HepG2 (cell line): Measurements from ENCODE around the gene SLC22A14. TPM values are rescaled to one million over a fixed set of nuclear protein-coding genes. Genes with fewer than 3 reads are reported as not detected.

ENCODE experiments used
- ARNT ChIP-seq: fragments of 450-650 bp; IDR thresholded peaks from 2 replicates; pipeline ENCODE4 v1.6.1; 2017
- BCLAF1 ChIP-seq: fragments of 450-650 bp; IDR thresholded peaks from 2 replicates; pipeline ENCODE4 v1.6.1; 2017; ENCODE audit warnings: mild to moderate bottlenecking
- CAMTA2 ChIP-seq: sonication (generic); formaldehyde crosslinking; IDR thresholded peaks from 2 replicates; pipeline ENCODE4 v1.4.0; 2020; ENCODE audit warnings: mild to moderate bottlenecking, missing genetic modification reagents, borderline replicate concordance
- CEBPG ChIP-seq: IDR thresholded peaks from 2 replicates; pipeline ENCODE4 v1.6.1; 2016
- CREB3 ChIP-seq: sonication (generic); formaldehyde crosslinking; IDR thresholded peaks from 2 replicates; pipeline ENCODE4 v1.5.0; 2020; ENCODE audit warnings: missing genetic modification reagents
- FOXA1 ChIP-seq, 2 experiments: fragments of 450-650 bp in 1 of 2; sonication (generic) in 1 of 2; formaldehyde crosslinking in 1 of 2; IDR thresholded peaks; 2 replicates each; pipeline versions ENCODE4 v1.4.0 to v1.6.1; 2016 to 2020; ENCODE audit warnings: missing genetic modification reagents in 1 of 2
- FOXP1 ChIP-seq, 2 experiments: fragments of 450-650 bp in 1 of 2; IDR thresholded peaks; 2 replicates each; pipeline ENCODE4 v1.6.1; 2017 to 2018; ENCODE audit warnings: antibody characterized with exemption in 1 of 2
- HDAC6 ChIP-seq: fragments of 200-600 bp; sonication (generic); IDR thresholded peaks from 2 replicates; pipeline ENCODE4 v1.7.0; 2017; ENCODE audit warnings: mild to moderate bottlenecking, antibody characterized with exemption, low read length, low read depth
- MIER2 ChIP-seq: IDR thresholded peaks from 2 replicates; pipeline ENCODE4 v1.6.1; 2016; ENCODE audit warnings: missing biosample characterization, missing genetic modification reagents
- NFKB2 ChIP-seq: sonication (generic); formaldehyde crosslinking; IDR thresholded peaks from 2 replicates; pipeline ENCODE4 v1.4.0; 2020; ENCODE audit warnings: missing genetic modification reagents, borderline replicate concordance
- NR2F1 ChIP-seq, 2 experiments: fragments of 450-650 bp in 1 of 2; formaldehyde crosslinking in 1 of 2; IDR thresholded peaks; 2 replicates each; pipeline versions ENCODE4 v1.5.0 to v1.6.1; 2016 to 2020; ENCODE audit warnings: mild to moderate bottlenecking in 1 of 2, missing compliant biosample characterization in 1 of 2, missing genetic modification reagents in 1 of 2, moderate library complexity in 1 of 2
- PCBP2 ChIP-seq: fragments of 200-400 bp; formaldehyde crosslinking; optimal IDR thresholded peaks from 2 replicates; pipeline ENCODE3; 2018; ENCODE audit warnings: low read length, low read depth; ENCODE audit not compliant: poor library complexity, severe bottlenecking
- PPARG ChIP-seq: conservative IDR thresholded peaks from 2 replicates; pipeline ENCODE4 v1.6.1; 2016; ENCODE audit warnings: missing biosample characterization, missing genetic modification reagents
- RBM39 ChIP-seq: fragments of 200-400 bp; formaldehyde crosslinking; IDR thresholded peaks from one replicate; pipeline ENCODE4 v1.6.1; 2018; ENCODE audit warnings: antibody characterized with exemption, mild to moderate bottlenecking, low read depth, low read length; ENCODE audit not compliant: poor library complexity, severe bottlenecking
- TCF7L2 ChIP-seq: IDR thresholded peaks from 2 replicates; pipeline ENCODE4 v1.6.1; 2011; ENCODE audit warnings: mild to moderate bottlenecking, low read depth, low read length, moderate library complexity
- TEAD2 ChIP-seq: sonication (generic); formaldehyde crosslinking; IDR thresholded peaks from 2 replicates; pipeline ENCODE4 v1.9.0; 2021; ENCODE audit warnings: missing genetic modification reagents
- TEF ChIP-seq: sonication (generic); formaldehyde crosslinking; IDR thresholded peaks from 2 replicates; pipeline ENCODE4 v1.5.0; 2020; ENCODE audit warnings: missing genetic modification reagents
- TOE1 ChIP-seq: sonication (generic); formaldehyde crosslinking; IDR thresholded peaks from 2 replicates; pipeline ENCODE4 v1.4.0; 2020; ENCODE audit warnings: mild to moderate bottlenecking, missing genetic modification reagents
- ZFP37 ChIP-seq: sonication (generic); formaldehyde crosslinking; IDR thresholded peaks from 2 replicates; pipeline ENCODE4 v1.4.0; 2020; ENCODE audit warnings: missing genetic modification reagents, borderline replicate concordance
- ZFX ChIP-seq: sonication (generic); formaldehyde crosslinking; IDR thresholded peaks from 2 replicates; pipeline ENCODE4 v1.4.0; 2020; ENCODE audit warnings: mild to moderate bottlenecking, low read depth, missing genetic modification reagents, moderate library complexity
- ZNF333 ChIP-seq: sonication (generic); formaldehyde crosslinking; IDR thresholded peaks from 2 replicates; pipeline ENCODE4 v1.4.0; 2020; ENCODE audit warnings: mild to moderate bottlenecking, missing genetic modification reagents, borderline replicate concordance
- ZNF549 ChIP-seq: sonication (generic); formaldehyde crosslinking; IDR thresholded peaks from 2 replicates; pipeline ENCODE4 v1.5.0; 2020; ENCODE audit warnings: missing genetic modification reagents
- ZNF781 ChIP-seq: sonication (generic); formaldehyde crosslinking; IDR thresholded peaks from 2 replicates; pipeline ENCODE4 v1.5.1; 2020; ENCODE audit warnings: borderline replicate concordance, mild to moderate bottlenecking, missing genetic modification reagents; ENCODE audit errors: not compliant biosample characterization
- ZNF878 ChIP-seq: sonication (generic); formaldehyde crosslinking; IDR thresholded peaks from 2 replicates; pipeline ENCODE4 v1.8.1; 2023; ENCODE audit warnings: mild to moderate bottlenecking, missing genetic modification reagents, moderate library complexity
- ZNF879 ChIP-seq: sonication (generic); formaldehyde crosslinking; IDR thresholded peaks from 2 replicates; pipeline ENCODE4 v1.8.1; 2023; ENCODE audit warnings: missing genetic modification reagents
- ZNF891 ChIP-seq: sonication (generic); formaldehyde crosslinking; IDR thresholded peaks from 2 replicates; pipeline ENCODE4 v1.5.0; 2020; ENCODE audit warnings: mild to moderate bottlenecking, missing genetic modification reagents
- polyA plus RNA-seq, 8 experiments: library from polyadenylated mRNA; depleted of rRNA in 3 of 8; stranded (reverse) in 7 of 8; unstranded in 1 of 8; fragments of >200 nt; fragmentation: Illumina TruSeq in 4 of 8; extraction: Trizol in 4 of 8; gene quantifications; 2 replicates each; pipeline versions ENCODE4 v1.2.1 to v1.2.3, GENCODE V29; 2011 to 2016; ENCODE audit warnings: low read depth in 4 of 8, missing spikeins in 1 of 8, mixed read lengths in 1 of 8; ENCODE audit not compliant: insufficient read depth in 1 of 8
- total RNA-seq, 5 experiments: library from RNA; depleted of rRNA; stranded (reverse); fragments of >200 nt; fragmentation: Illumina TruSeq; extraction: Trizol; gene quantifications; 2 replicates each; pipeline ENCODE4 v1.2.3, GENCODE V29; 2016; ENCODE audit warnings: low read depth in 1 of 5

The SLC22A14 gene
- total and polyA plus RNA-seq, 2 of the 13 experiments (the other 11 are each of a cell fraction or from before 2014, with no cell fraction given): 0.03 TPM; not detected in 1

- TF ChIP-seq FOXP1 (IDR thresholded peaks at IDR 0.05) (no peak), FOXP1 (CRISPR knock-in tag; IDR thresholded peaks at IDR 0.05) (peak; percentile 42; the same call in 1 of the 2 replicates), TEAD2 (peak; percentile 82; the same call in 1 of the 2 replicates), ARNT (no peak), HDAC6 (no peak), ZNF878 (CRISPR knock-in tag) (peak; percentile 69), PCBP2 (no peak), TEF (CRISPR knock-in tag) (no peak), RBM39 (peak; percentile 27), NFKB2 (peak; percentile 95), ZNF879 (CRISPR knock-in tag) (peak; percentile 97), CAMTA2 (CRISPR knock-in tag) (peak; percentile 26; the same call in 1 of the 2 replicates), CEBPG (CRISPR knock-in tag) (peak; percentile 64), CREB3 (CRISPR knock-in tag) (peak; percentile 91; the same call in 1 of the 2 replicates), FOXA1 (IDR thresholded peaks at IDR 0.05) (no peak), FOXA1 (CRISPR knock-in tag; IDR thresholded peaks at IDR 0.05) (peak; percentile 22; the same call in 1 of the 2 replicates), TCF7L2 (no peak), ZNF781 (CRISPR knock-in tag) (no peak), MIER2 (peak; percentile 83), TOE1 (CRISPR knock-in tag) (0 out of 2 replicates have a peak, but pooled peaks have one; percentile 36), ZFP37 (CRISPR knock-in tag) (peak; percentile 76; the same call in 1 of the 2 replicates), ZFX (CRISPR knock-in tag) (peak; percentile 95), ZNF891 (CRISPR knock-in tag) (peak; percentile 87; the same call in 1 of the 2 replicates), ZNF333 (CRISPR knock-in tag) (0 out of 2 replicates have a peak, but pooled peaks have one; percentile 41), BCLAF1 (no peak), NR2F1 (CRISPR knock-in tag; IDR thresholded peaks at IDR 0.05) (no peak), ZNF549 (no peak), PPARG (peak; percentile 68)
These were observed 64.7 kb downstream of the SLC22A14 start, which contains the start of gene XYLB (continued) for GRCh38 chr3:38346587-38347410.
